Measurements from ENCODE around the gene COA1.
"Not testable (repeated sequence)": the region's sequence is repeated elsewhere in the genome, so short reads cannot be mapped to it uniquely, and the experiment has no call there.

COA1 gene

GRCh38 chr7:43726466-43726865 is 2.9 kb downstream of the COA1 start:
- no peak for DNase-seq

GRCh38 chr7:43725251-43725650 is 4.1 kb downstream of the COA1 start:
- DNase-seq: no peak

- DNase-seq: no peak
Measured at GRCh38 chr7:43723007-43723341, 6.3 kb downstream of the COA1 start.

GRCh38 chr7:43721193-43721806 is 8.0 kb downstream of the COA1 start:
- DNase-seq: peak; percentile 78

- no peak for DNase-seq
Measured at GRCh38 chr7:43716598-43716997, 12.7 kb downstream of the COA1 start.

GRCh38 chr7:43715966-43716365 is 13.4 kb downstream of the COA1 start:
- not testable (repeated sequence) for DNase-seq

GRCh38 chr7:43711503-43711902 is 17.8 kb downstream of the COA1 start:
- no peak for DNase-seq

- not testable (repeated sequence) for DNase-seq
Measured at GRCh38 chr7:43708055-43708454, 21.3 kb downstream of the COA1 start.

- no peak for DNase-seq
Measured at GRCh38 chr7:43703573-43703972, 25.8 kb downstream of the COA1 start.

- DNase-seq: no peak
Measured at GRCh38 chr7:43702974-43703373, 26.3 kb downstream of the COA1 start.

GRCh38 chr7:43701929-43702328 is 27.4 kb downstream of the COA1 start:
- DNase-seq: no peak

GRCh38 chr7:43701500-43701854 is 27.8 kb downstream of the COA1 start:
- no peak for DNase-seq

- peak; percentile 26 for DNase-seq
Measured at GRCh38 chr7:43700646-43701499, 28.4 kb downstream of the COA1 start.

GRCh38 chr7:43700059-43700501 is 29.2 kb downstream of the COA1 start:
- DNase-seq: peak; percentile 79

GRCh38 chr7:43698460-43699255 is 30.7 kb downstream of the COA1 start:
- DNase-seq: no peak

- no peak for DNase-seq
Measured at GRCh38 chr7:43697690-43698089, 31.6 kb downstream of the COA1 start.

GRCh38 chr7:43695365-43695764 is 34.0 kb downstream of the COA1 start:
- DNase-seq: no peak

GRCh38 chr7:43694399-43694748 is 34.9 kb downstream of the COA1 start:
- no peak for DNase-seq

- DNase-seq: no peak
Measured at GRCh38 chr7:43693687-43694398, 35.5 kb downstream of the COA1 start.

- no peak for DNase-seq
Measured at GRCh38 chr7:43692582-43693373, 36.5 kb downstream of the COA1 start.

- DNase-seq: no peak
Measured at GRCh38 chr7:43691611-43692010, 37.7 kb downstream of the COA1 start.

- no peak for DNase-seq
Measured at GRCh38 chr7:43689115-43689514, 40.2 kb downstream of the COA1 start.

Data from CD4-positive, alpha-beta T cell treated with Interleukin-21 for 1 hour (primary cell).